Activated T-cell treated with anti-CD3 and anti-CD28 coated beads, Interleukin-2, amount 50 U/mL, for 24 hours (primary cell): ENCODE results near the gene GCNT3.
A peak's percentile ranks its signal among the peaks of the same experiment; 100 is the strongest.
"Not testable (repeated sequence)": the region's sequence is repeated elsewhere in the genome, so short reads cannot be mapped to it uniquely, and the experiment has no call there.

Experiments used
- DNase-seq: peaks from one replicate; pipeline ENCODE4 v3.0.0-alpha.2; 2020
- H3K27ac Mint-ChIP-seq: 2 replicates; pipeline ENCODE4 v1.8.0; 2020; ENCODE audit warnings: mild to moderate bottlenecking, mixed read lengths
- H3K27me3 Mint-ChIP-seq: 2 replicates; pipeline ENCODE4 v1.8.0; 2020; ENCODE audit warnings: mixed read lengths
- H3K36me3 Mint-ChIP-seq: 2 replicates; pipeline ENCODE4 v1.8.0; 2020; ENCODE audit warnings: low read depth, mixed read lengths
- H3K4me1 Mint-ChIP-seq: 2 replicates; pipeline ENCODE4 v1.8.0; 2020; ENCODE audit warnings: low read depth, mixed read lengths
- H3K4me3 Mint-ChIP-seq: 2 replicates; pipeline ENCODE4 v1.8.0; 2020; ENCODE audit warnings: mild to moderate bottlenecking, moderate library complexity, mixed read lengths
- H3K9me3 Mint-ChIP-seq: 2 replicates; pipeline ENCODE4 v1.8.0; 2020; ENCODE audit warnings: mixed read lengths

GCNT3 gene

GRCh38 chr15:59595434-59595915, 16.1 kb upstream of the GCNT3 start:
- H3K27ac Mint-ChIP-seq, result no peak overlapping the region
- no peak for DNase-seq
- H3K27me3 Mint-ChIP-seq, result peaks cover 10% of the 10 kb centered on the region
- H3K4me3 Mint-ChIP-seq, result no peak overlapping the region
- H3K9me3 Mint-ChIP-seq, result no peaks in the 10 kb centered on the region
- H3K4me1 Mint-ChIP-seq, result peaks cover 11% of the 10 kb centered on the region
- H3K36me3 Mint-ChIP-seq, result no peaks in the 10 kb centered on the region

- peaks cover 6% of the 10 kb centered on the region for H3K9me3 Mint-ChIP-seq
- peaks cover 2% of the 10 kb centered on the region for H3K4me1 Mint-ChIP-seq
- no peak overlapping the region for H3K4me3 Mint-ChIP-seq
- DNase-seq, result no peak
- no peak overlapping the region for H3K27ac Mint-ChIP-seq
- H3K27me3 Mint-ChIP-seq, result peaks cover 11% of the 10 kb centered on the region
- no peaks in the 10 kb centered on the region for H3K36me3 Mint-ChIP-seq
Observed at GRCh38 chr15:59596640-59597039, 14.9 kb upstream of the GCNT3 start.

- H3K27me3 Mint-ChIP-seq, result peaks cover 19% of the 10 kb centered on the region
- no peaks in the 10 kb centered on the region for H3K36me3 Mint-ChIP-seq
- DNase-seq, result no peak
- H3K27ac Mint-ChIP-seq, result no peak overlapping the region
- no peak overlapping the region for H3K4me3 Mint-ChIP-seq
- H3K9me3 Mint-ChIP-seq, result peaks cover 21% of the 10 kb centered on the region
- H3K4me1 Mint-ChIP-seq, result no peaks in the 10 kb centered on the region
Observed at GRCh38 chr15:59598461-59598860, 13.1 kb upstream of the GCNT3 start.

- no peaks in the 10 kb centered on the region for H3K36me3 Mint-ChIP-seq
- peaks cover 24% of the 10 kb centered on the region for H3K27me3 Mint-ChIP-seq
- no peak overlapping the region for H3K4me3 Mint-ChIP-seq
- H3K4me1 Mint-ChIP-seq, result no peaks in the 10 kb centered on the region
- no peak overlapping the region for H3K27ac Mint-ChIP-seq
- H3K9me3 Mint-ChIP-seq, result peaks cover 30% of the 10 kb centered on the region
- no peak for DNase-seq
Observed at GRCh38 chr15:59605994-59606393, 5.6 kb upstream of the GCNT3 start.

GRCh38 chr15:59609730-59610712, 1.6 kb upstream of the GCNT3 start:
- peaks cover 3% of the 10 kb centered on the region for H3K4me1 Mint-ChIP-seq
- peaks cover 17% of the 10 kb centered on the region for H3K27me3 Mint-ChIP-seq
- H3K36me3 Mint-ChIP-seq, result no peaks in the 10 kb centered on the region
- no peak overlapping the region for H3K4me3 Mint-ChIP-seq
- no peak for DNase-seq
- H3K9me3 Mint-ChIP-seq, result no peaks in the 10 kb centered on the region
- no peak overlapping the region for H3K27ac Mint-ChIP-seq

- peaks cover 4% of the 10 kb centered on the region for H3K4me1 Mint-ChIP-seq
- no peak for DNase-seq
- no peak overlapping the region for H3K4me3 Mint-ChIP-seq
- H3K9me3 Mint-ChIP-seq, result no peaks in the 10 kb centered on the region
- no peak overlapping the region for H3K27ac Mint-ChIP-seq
- peaks cover 30% of the 10 kb centered on the region for H3K27me3 Mint-ChIP-seq
- H3K36me3 Mint-ChIP-seq, result no peaks in the 10 kb centered on the region
Observed at GRCh38 chr15:59614153-59614552, 2.6 kb downstream of the GCNT3 start.

- H3K9me3 Mint-ChIP-seq, result no peaks in the 10 kb centered on the region
- H3K4me3 Mint-ChIP-seq, result no peak overlapping the region
- DNase-seq, result no peak
- peaks cover 4% of the 10 kb centered on the region for H3K4me1 Mint-ChIP-seq
- H3K36me3 Mint-ChIP-seq, result no peaks in the 10 kb centered on the region
- no peak overlapping the region for H3K27ac Mint-ChIP-seq
- peaks cover 30% of the 10 kb centered on the region for H3K27me3 Mint-ChIP-seq
Observed at GRCh38 chr15:59615661-59616060, 4.1 kb downstream of the GCNT3 start.

GRCh38 chr15:59616379-59616778, 4.8 kb downstream of the GCNT3 start:
- Mint-ChIP-seq H3K4me1 (peaks cover 4% of the 10 kb centered on the region), H3K4me3 (no peak overlapping the region), H3K9me3 (no peaks in the 10 kb centered on the region), H3K27me3 (peaks cover 30% of the 10 kb centered on the region), H3K36me3 (no peaks in the 10 kb centered on the region), H3K27ac (no peak overlapping the region)
- no peak for DNase-seq

- peaks cover 32% of the 10 kb centered on the region for H3K27me3 Mint-ChIP-seq
- peaks cover 4% of the 10 kb centered on the region for H3K4me1 Mint-ChIP-seq
- H3K9me3 Mint-ChIP-seq, result no peaks in the 10 kb centered on the region
- no peaks in the 10 kb centered on the region for H3K36me3 Mint-ChIP-seq
- no peak overlapping the region for H3K4me3 Mint-ChIP-seq
- no peak for DNase-seq
- H3K27ac Mint-ChIP-seq, result no peak overlapping the region
Observed at GRCh38 chr15:59618406-59618805, 6.8 kb downstream of the GCNT3 start.

- Mint-ChIP-seq H3K27ac (no peak overlapping the region), H3K9me3 (no peaks in the 10 kb centered on the region), H3K27me3 (peaks cover 24% of the 10 kb centered on the region), H3K4me1 (no peaks in the 10 kb centered on the region), H3K4me3 (no peak overlapping the region), H3K36me3 (no peaks in the 10 kb centered on the region)
- peak; percentile 54 for DNase-seq
Observed at GRCh38 chr15:59622289-59622688, 10.7 kb downstream of the GCNT3 start.

- no peaks in the 10 kb centered on the region for H3K4me1 Mint-ChIP-seq
- peaks cover 25% of the 10 kb centered on the region for H3K36me3 Mint-ChIP-seq
- no peak for DNase-seq
- no peak overlapping the region for H3K27ac Mint-ChIP-seq
- H3K27me3 Mint-ChIP-seq, result no peaks in the 10 kb centered on the region
- H3K9me3 Mint-ChIP-seq, result no peaks in the 10 kb centered on the region
- H3K4me3 Mint-ChIP-seq, result no peak overlapping the region
Observed at GRCh38 chr15:59632714-59633113, 21.1 kb downstream of the GCNT3 start.

- DNase-seq, result no peak
- H3K27me3 Mint-ChIP-seq, result no peaks in the 10 kb centered on the region
- H3K27ac Mint-ChIP-seq, result no peak overlapping the region
- H3K4me3 Mint-ChIP-seq, result no peak overlapping the region
- peaks cover 60% of the 10 kb centered on the region for H3K36me3 Mint-ChIP-seq
- peaks cover 6% of the 10 kb centered on the region for H3K4me1 Mint-ChIP-seq
- no peaks in the 10 kb centered on the region for H3K9me3 Mint-ChIP-seq
Observed at GRCh38 chr15:59636184-59636583, 24.6 kb downstream of the GCNT3 start.

- DNase-seq, H3K27ac Mint-ChIP-seq, H3K4me3 Mint-ChIP-seq, H3K4me1 Mint-ChIP-seq, H3K27me3 Mint-ChIP-seq, H3K9me3 Mint-ChIP-seq: not testable (repeated sequence)
- peaks cover 71% of the 10 kb centered on the region for H3K36me3 Mint-ChIP-seq
Observed at GRCh38 chr15:59637507-59637906, 25.9 kb downstream of the GCNT3 start.

- Mint-ChIP-seq H3K4me3 (no peak overlapping the region), H3K9me3 (no peaks in the 10 kb centered on the region), H3K36me3 (peaks cover 78% of the 10 kb centered on the region), H3K4me1 (peaks cover 16% of the 10 kb centered on the region), H3K27ac (no peak overlapping the region), H3K27me3 (no peaks in the 10 kb centered on the region)
- DNase-seq, result no peak
Observed at GRCh38 chr15:59642351-59642750, 30.8 kb downstream of the GCNT3 start.

- Mint-ChIP-seq H3K36me3 (peaks cover 72% of the 10 kb centered on the region), H3K4me3 (no peak overlapping the region), H3K4me1 (peaks cover 12% of the 10 kb centered on the region), H3K27ac (peak overlapping the region; percentile 4), H3K27me3 (no peaks in the 10 kb centered on the region), H3K9me3 (no peaks in the 10 kb centered on the region)
- no peak for DNase-seq
Observed at GRCh38 chr15:59644756-59645155, 33.2 kb downstream of the GCNT3 start.
